BJ (cell line): ENCODE measurements around the gene GARIN5A. TPM values are rescaled to one million over a fixed set of nuclear protein-coding genes. Genes with fewer than 3 reads are reported as not detected.

Source experiments
- CTCF ChIA-PET: fragments of 350-600 bp; formaldehyde crosslinking; extraction: SDS; loops from one replicate; lab custom pipeline; 2021; ENCODE audit warnings: antibody characterized with exemption, inconsistent platforms; lab: Yijun Ruan, JAX
- POLR2A ChIA-PET: fragments of 300-600 bp; sonication (Branson Sonifier 250); formaldehyde crosslinking; extraction: SDS; loops from one replicate; lab custom pipeline; 2021; ENCODE audit warnings: antibody characterized with exemption; lab: Charles Lee
- DNase-seq: peaks from one replicate; pipeline ENCODE4 v3.0.0-alpha.2; 2011; ENCODE audit warnings: low read depth
- H3K27me3 ChIP-seq: 2 replicates; pipeline ENCODE4 v1.6.0; 2011; ENCODE audit warnings: low read length; ENCODE audit not compliant: control insufficient read depth, insufficient read depth
- H3K36me3 ChIP-seq: 2 replicates; pipeline ENCODE4 v1.5.1; 2011; ENCODE audit warnings: low read length; ENCODE audit not compliant: control insufficient read depth, insufficient read depth
- H3K4me3 ChIP-seq: 2 replicates; pipeline ENCODE4 v1.5.1; 2011; ENCODE audit warnings: low read depth, mild to moderate bottlenecking, control low read depth, low read length
- CTCF ChIP-seq: IDR thresholded peaks from 2 replicates; pipeline ENCODE4 v1.5.1; 2011; ENCODE audit warnings: low read depth, mild to moderate bottlenecking, control low read depth, inconsistent platforms, low read length, moderate library complexity; ENCODE audit not compliant: insufficient read depth
- polyA plus RNA-seq: library from polyadenylated mRNA; depleted of rRNA; stranded (reverse); fragments of >200 nt; gene quantifications from 2 replicates; pipeline ENCODE4 v1.2.3, GENCODE V29; 2011; rRNA removed

The GARIN5A gene
- polyA plus RNA-seq, 1 experiment = 0.56 TPM

GRCh38 chr19:50418176-50419021 lies 58.2 kb downstream of the GARIN5A start, which contains the start of gene SPIB:
Gene SPIB, plus strand, starts transcription at chr19:50418938. Its CDS starts 25 bp downstream, at chr19:50418963.
- no peak for DNase-seq
- TF ChIP-seq CTCF = no peak
- POLR2A ChIA-PET = no interaction called here
- Histone ChIP-seq H3K36me3 (no peaks in the 10 kb centered on the region), H3K4me3 (no peak within 1 kb of the TSS), H3K27me3 (peaks cover 2% of the 10 kb centered on the region)
- CTCF ChIA-PET = interaction anchor here (0.8 to 1.1 kb wide), 3 partner anchors 8 to 50 kb away, joined by 3 to 5 read pairs (median 3); no protein-coding TSS in a partner anchor

- H3K36me3 ChIP-seq = peaks cover 1% of the 10 kb centered on the region; the same call in 1 of the 2 replicates
- ChIA-PET CTCF (interaction anchor here (1.1 to 1.8 kb wide), 2 partner anchors 12 to 44 kb away, joined by 5 read pairs; no protein-coding TSS in a partner anchor), POLR2A (no interaction called here)
- DNase-seq = no peak
- H3K4me3 ChIP-seq = no peak overlapping the region
- no peak for TF ChIP-seq CTCF
- H3K27me3 ChIP-seq = peaks cover 2% of the 10 kb centered on the region
These were observed 59.3 kb downstream of the GARIN5A start for GRCh38 chr19:50417111-50418081.

Other genes with a start within 250 kb of the GARIN5A start
- gene KCNC3, start 147.5 kb downstream of the GARIN5A start, polyA plus RNA-seq = 0.02 and 0.04 TPM in 2 replicates
- 0.32 and 0.38 TPM in 2 replicates for gene NAPSA, start 111.2 kb downstream of the GARIN5A start, polyA plus RNA-seq
- 51.2 and 78.4 TPM in 2 replicates for gene NR1H2, start 100.4 kb downstream of the GARIN5A start, polyA plus RNA-seq
- gene POLD1, start 92.5 kb downstream of the GARIN5A start, polyA plus RNA-seq = 4.7 and 10.8 TPM in 2 replicates
- gene SPIB, start 57.9 kb downstream of the GARIN5A start, polyA plus RNA-seq = not detected in 2 replicates
- gene MYBPC2, start 44.0 kb downstream of the GARIN5A start, polyA plus RNA-seq = not detected in 2 replicates
- 71.8 and 89.1 TPM in 2 replicates for gene EMC10, start 341 bp downstream of the GARIN5A start, polyA plus RNA-seq
- gene JOSD2, start 34.3 kb upstream of the GARIN5A start, polyA plus RNA-seq = 39.0 and 44.9 TPM in 2 replicates
- gene ASPDH, start 37.1 kb upstream of the GARIN5A start, polyA plus RNA-seq = not detected in 2 replicates
- 0.04 and 0.06 TPM in 2 replicates for gene LRRC4B, start 91.6 kb upstream of the GARIN5A start, polyA plus RNA-seq
- 0.11 TPM in 1 of 2 replicates, not detected in the other for gene SYT3, start 163.0 kb upstream of the GARIN5A start, polyA plus RNA-seq
- gene C19orf81, start 172.6 kb upstream of the GARIN5A start, polyA plus RNA-seq = 0.47 and 0.59 TPM in 2 replicates
- 1.6 and 1.8 TPM in 2 replicates for gene SHANK1, start 243.0 kb upstream of the GARIN5A start, polyA plus RNA-seq
- 82.0 and 136 TPM in 2 replicates for gene CLEC11A, start 246.5 kb upstream of the GARIN5A start, polyA plus RNA-seq